ENCODE measurements around the gene PDZRN3.

PDZRN3 gene

GRCh38 chr3:73525591-73525990 lies 99.2 kb downstream of the PDZRN3 start:
- DNase-seq (ENCODE audit: low read depth in 4 of 4, low spot score in 1 of 4), result no peak

DNA sequence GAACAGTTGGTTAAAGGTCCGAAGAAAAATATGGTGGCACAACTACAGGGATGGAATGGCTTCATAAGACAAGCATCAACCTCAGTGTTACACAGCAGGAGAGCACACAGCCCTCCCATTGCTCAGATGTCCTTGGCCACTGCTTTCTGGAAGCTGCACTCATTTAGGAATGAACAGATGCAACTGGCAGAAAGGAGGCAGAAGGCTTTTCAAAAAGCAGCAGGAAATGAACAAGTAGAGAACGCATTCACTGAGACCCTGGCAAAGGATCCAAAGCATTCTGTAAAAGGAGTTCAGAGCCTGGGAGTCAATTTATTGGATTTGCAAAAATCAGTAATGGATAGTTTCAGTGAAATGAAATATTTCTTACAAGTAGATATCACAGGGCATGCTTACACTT lies 101.1 kb downstream of the PDZRN3 start:
- DNase-seq (ENCODE audit: low read depth in 4 of 4, low spot score in 1 of 4), result no peak

DNA sequence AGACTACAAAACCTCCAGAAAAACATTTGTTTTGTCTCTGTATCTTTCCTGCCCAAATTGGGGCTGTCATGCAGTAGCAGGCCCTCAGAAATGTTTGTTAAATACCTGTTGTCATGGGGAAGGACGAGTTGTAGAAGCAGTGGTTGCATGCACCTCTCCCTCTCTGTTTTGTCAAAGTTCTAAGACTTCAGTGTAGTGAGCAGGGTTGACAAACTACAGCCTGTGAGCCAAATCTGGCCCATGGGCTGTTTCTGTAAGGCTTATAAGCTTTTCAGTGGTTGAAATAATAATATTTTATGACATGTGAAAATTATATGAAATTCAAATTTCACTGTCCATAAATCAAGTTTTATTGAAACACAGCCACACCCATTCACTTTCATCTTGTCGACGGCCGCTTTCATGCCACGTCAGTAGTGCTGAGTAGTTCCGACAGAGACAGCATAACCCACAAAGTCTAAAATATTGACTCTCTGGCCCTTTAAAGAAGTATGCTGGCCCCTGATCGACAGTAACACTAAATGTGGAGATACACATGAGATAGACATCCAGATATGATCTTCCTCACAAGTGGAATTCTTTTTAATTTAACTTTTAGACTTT lies 102.9 kb downstream of the PDZRN3 start:
- no peak for DNase-seq (ENCODE audit: low read depth in 4 of 4, low spot score in 1 of 4)

- no peak for DNase-seq (ENCODE audit: low read depth in 4 of 4, low spot score in 1 of 4)
These were observed 103.7 kb downstream of the PDZRN3 start for GRCh38 chr3:73520931-73521461.

GRCh38 chr3:73516631-73517030 lies 108.1 kb downstream of the PDZRN3 start:
- DNase-seq (ENCODE audit: low read depth in 4 of 4, low spot score in 1 of 4), result no peak

- no peak for DNase-seq (ENCODE audit: low read depth in 4 of 4, low spot score in 1 of 4)
These were observed 111.5 kb downstream of the PDZRN3 start for GRCh38 chr3:73513260-73513659.

GRCh38 chr3:73511571-73512525 lies 112.9 kb downstream of the PDZRN3 start:
- no peak for DNase-seq (ENCODE audit: low read depth in 4 of 4, low spot score in 1 of 4)

DNA sequence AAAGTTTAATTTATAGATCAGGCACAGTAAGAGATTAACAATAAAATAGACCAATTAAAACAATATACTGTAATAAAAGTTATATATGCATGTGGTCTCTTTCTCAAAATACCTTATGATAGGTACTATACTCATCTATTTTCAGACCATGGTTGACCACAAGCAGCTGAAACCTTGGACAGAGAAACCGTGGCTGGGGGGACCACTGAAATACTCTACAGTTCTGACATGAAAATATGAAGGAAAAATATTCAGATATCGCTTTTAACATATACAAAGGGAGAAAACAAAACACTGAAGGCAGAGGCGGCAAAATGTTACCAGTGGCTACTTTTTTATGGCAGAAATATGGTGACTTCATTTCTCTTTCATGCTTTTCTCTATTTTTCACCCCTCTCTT lies 114.0 kb downstream of the PDZRN3 start:
- DNase-seq (ENCODE audit: low read depth in 4 of 4, low spot score in 1 of 4), result no peak

DNA sequence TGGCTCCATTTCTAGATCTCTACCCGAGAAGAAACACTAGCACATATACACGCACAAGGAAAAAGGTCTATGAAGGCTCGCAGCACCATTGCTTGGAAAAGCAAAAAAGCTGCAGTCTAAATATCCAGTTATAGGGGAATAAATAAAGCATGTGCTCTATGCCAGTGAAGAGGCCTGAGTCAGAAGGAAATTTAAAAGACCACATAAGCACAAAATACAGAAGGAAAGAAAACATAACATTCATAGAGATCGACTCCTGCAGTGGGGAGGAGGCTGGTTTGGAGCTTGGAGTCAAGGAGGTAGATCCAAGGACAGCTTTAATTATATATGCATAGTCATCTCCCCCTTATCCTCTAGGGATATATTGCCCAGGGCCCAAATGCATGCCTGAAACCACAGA lies 114.4 kb downstream of the PDZRN3 start:
- DNase-seq (ENCODE audit: low read depth in 4 of 4, low spot score in 1 of 4), result no peak

GRCh38 chr3:73509816-73510215 lies 114.9 kb downstream of the PDZRN3 start:
- DNase-seq (ENCODE audit: low read depth in 4 of 4, low spot score in 1 of 4), result no peak

DNA sequence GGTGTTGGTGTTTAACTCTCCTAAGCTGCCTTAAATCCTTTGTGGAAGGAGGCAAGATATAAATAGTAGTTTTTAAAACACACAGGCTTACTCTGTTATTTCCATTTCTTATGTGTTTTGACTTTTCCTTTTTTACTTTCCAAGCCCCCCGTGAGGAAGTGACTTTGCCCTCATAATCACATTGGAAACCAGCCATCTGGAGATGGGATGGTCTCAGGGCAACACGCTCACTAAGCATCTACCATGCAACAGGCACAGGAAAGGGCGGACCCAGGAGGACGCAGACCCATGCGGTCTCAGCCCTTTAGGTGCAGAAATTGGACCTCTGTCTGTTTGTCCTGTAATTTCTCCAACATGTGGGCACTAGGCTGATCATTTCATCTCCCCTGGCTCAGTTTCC lies 115.7 kb downstream of the PDZRN3 start:
- no peak for DNase-seq (ENCODE audit: low read depth in 4 of 4, low spot score in 1 of 4)

GRCh38 chr3:73508330-73508954 lies 116.3 kb downstream of the PDZRN3 start:
- no peak for DNase-seq (ENCODE audit: low read depth in 4 of 4, low spot score in 1 of 4)

DNA sequence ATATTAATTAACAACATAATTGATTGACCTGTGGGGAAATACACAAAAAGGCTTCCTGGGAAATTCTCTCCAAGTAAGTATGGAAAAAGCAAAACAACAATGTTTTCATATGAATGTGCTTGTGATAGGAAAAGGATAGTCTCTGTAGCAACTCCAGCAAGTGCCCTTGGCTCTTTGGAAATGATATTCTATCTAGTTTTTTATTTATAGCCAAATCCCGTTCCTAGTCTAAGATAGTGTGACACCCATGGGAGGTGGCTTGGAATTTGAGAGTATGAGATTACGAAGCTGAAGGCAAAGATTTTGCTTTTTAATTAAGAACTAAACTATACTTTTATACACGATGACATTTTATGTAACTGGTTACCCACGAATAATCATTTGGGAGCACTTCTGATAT lies 119.9 kb downstream of the PDZRN3 start:
- DNase-seq (ENCODE audit: low read depth in 4 of 4, low spot score in 1 of 4), result no peak

DNA sequence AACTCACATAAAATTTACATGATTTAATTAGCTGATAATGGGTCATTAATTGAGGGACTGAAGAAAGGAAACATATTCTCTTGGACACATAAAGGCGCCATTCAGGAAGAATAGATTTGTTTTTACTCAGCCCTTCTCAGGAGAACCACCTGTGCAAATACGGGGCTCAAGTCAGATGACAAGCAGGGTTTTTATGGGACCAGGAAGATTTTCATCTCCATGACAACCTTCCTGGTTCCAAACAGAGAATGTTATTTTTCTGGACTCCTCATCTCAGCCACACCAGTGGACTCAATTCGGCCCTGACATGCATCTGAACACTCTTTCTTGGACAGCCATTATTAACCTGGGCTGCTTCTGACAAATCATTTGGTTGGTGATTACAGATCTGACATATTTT lies 120.5 kb downstream of the PDZRN3 start:
- DNase-seq (ENCODE audit: low read depth in 4 of 4, low spot score in 1 of 4), result no peak

DNA sequence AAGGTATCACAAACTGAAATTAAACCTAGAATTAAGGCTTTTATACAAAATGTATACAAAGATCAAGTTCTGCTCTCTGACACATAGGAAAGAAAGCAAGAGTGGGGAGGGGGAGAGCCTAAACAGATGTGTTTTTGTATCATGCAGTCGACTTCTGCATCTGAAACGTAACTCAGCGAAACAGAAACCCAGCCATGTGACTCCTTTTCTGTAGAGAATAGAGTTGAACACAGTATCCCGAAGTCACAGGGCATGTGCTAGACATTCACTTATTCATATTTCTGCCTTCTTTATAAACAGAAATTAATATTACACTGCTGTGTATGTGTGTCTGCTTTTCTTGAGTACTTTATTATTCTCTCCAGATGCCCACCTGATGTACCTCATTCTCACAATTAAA lies 121.0 kb downstream of the PDZRN3 start:
- no peak for DNase-seq (ENCODE audit: low read depth in 4 of 4, low spot score in 1 of 4)

DNA sequence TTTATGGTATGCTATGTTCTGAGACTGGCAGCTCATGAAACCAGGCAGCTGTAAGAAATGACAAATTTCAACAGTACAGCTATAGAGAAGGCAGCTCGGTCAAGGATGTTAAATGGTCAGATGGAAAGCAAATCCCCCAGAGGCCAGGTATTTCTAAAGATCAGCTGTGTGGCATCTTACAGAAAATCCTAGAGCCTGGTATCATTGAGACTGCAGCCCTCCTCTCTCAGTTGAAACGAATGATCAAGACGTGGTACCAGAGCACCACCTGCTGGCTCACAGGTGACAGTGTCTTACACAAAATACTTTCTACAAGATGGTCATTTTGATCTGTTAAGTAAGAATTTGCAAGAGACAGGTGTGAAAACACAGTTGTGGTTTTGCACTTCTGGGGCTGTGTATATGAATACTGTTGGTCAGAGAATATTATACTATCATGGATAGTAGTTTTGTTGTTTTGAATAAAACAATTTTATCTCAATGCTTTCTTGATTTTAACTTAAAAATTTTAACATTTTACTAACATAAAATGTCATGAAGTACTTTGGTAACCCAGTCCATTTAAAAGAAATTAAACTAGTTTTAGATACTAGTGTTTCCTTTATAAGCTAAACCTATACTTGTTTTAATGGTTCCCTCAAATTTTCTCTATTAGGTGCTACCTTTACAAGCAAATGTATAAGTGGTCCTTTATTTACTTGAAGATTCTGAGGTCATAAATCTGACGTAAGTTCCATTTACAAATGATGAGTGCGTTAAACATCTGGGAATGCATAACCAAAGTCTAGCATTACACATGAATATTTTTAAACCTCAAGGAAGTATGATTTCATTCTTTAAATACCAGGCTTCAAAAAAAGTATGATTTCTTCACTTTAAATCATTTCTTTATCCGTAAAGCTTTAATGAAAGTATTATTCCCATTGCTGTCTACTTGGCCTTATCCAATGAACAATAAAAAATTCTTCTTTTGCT lies 121.8 kb downstream of the PDZRN3 start:
- peak in 3 of 4 experiments; percentile 10 to 26 (median 18) for DNase-seq (ENCODE audit: low read depth in 4 of 4, low spot score in 1 of 4)

GRCh38 chr3:73500321-73500720 lies 124.4 kb downstream of the PDZRN3 start:
- DNase-seq (ENCODE audit: low read depth in 4 of 4, low spot score in 1 of 4), result no peak

- DNase-seq (ENCODE audit: low read depth in 4 of 4, low spot score in 1 of 4), result no peak
These were observed 125.0 kb downstream of the PDZRN3 start for GRCh38 chr3:73499787-73500186.

DNA sequence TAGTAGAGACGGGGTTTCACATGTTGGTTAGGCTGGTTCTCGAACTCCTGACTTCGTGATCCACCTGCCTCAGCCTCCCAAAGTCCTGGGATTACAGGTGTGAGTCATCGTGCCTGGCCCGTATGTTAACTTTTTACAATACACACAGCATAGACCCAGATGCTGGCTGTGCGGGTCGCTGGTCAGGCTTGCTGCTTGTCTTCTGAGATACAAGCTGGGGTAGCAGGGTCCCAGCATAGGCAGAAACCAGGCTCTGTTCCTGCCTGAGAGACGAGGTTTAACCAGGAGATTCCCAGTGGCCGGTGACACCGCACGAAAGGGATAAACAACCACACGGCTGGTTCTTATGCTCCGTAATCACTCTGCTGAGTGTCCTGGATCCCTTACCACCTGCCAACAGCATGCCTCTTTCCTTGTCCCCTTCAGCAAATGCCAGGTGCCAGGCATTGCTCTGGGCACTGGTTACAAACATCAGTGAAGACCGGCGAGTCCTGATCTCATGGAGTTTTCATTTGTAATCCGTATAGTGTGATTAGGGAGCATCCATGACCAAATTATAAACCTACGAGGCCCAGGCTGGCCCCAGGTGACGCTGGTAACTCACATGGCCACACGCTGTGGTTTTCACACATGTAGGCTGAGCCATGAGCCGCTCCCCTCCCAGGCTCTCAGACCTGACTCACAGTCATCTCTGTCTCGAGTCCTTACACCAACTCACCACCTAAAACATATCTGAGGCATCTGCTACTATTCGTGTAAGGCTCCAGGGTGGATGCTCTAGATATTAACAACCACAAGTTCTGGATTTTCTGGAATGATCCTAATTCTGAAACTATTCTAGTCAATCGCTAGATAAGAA lies 125.7 kb downstream of the PDZRN3 start:
- no peak for DNase-seq (ENCODE audit: low read depth in 4 of 4, low spot score in 1 of 4)
